Measurements from ENCODE around the gene NPIPA5. TPM values are rescaled to one million over a fixed set of nuclear protein-coding genes. Genes with fewer than 3 reads are reported as not detected.

Gene NPIPA5
- 0.48 and 9.5 TPM in 2 replicates for polyA plus RNA-seq

DNA sequence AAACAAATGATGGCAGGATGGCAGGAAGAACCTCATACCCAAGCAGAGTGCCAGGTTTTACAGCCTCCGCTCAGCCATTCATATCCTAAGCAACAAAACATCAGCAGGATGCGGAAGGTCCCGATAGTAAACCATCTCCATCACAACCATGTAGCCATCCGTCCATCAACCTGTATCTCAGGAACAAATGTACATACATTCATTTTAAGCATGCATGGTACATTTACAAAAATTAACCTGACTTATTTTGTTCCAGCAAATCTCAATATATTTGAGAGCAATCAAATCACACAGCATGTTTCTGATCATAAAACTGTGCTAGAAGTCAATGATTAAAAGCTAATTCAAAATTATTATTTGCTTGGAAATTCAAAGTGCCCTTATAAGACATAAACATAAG is at the start of gene NPIPA5:
TSS of gene NPIPA5 (minus strand) at position 101 of the 400 bp plus-strand sequence. CDS start at position 101, 0 bp downstream.

GRCh38 chr16:15395631-15396508 is 17.8 kb upstream of the NPIPA5 start, which contains the start of gene MPV17L:
Gene MPV17L (plus strand): TSS chr16:15395754. CDS start chr16:15395898, 144 bp downstream.

Other genes with a start within 250 kb of the NPIPA5 start
- 3.0 and 4.5 TPM in 2 replicates for gene MPV17L, start 17.5 kb upstream of the NPIPA5 start, polyA plus RNA-seq
- gene BMERB1, start 56.3 kb upstream of the NPIPA5 start, polyA plus RNA-seq: 49.7 and 69.6 TPM in 2 replicates

Data from Purkinje cell (primary cell).